GOT3 (cell line): ENCODE measurements around the gene PHLDB2.

Experiments
- DNase-seq: peaks from one replicate; lab custom pipeline; 2025; ENCODE audit warnings: mixed read lengths; lab: John Stamatoyannopoulos, UW

The PHLDB2 gene

GRCh38 chr3:111999484-112000324, 140.6 kb downstream of the PHLDB2 start:
- no peak for DNase-seq

GRCh38 chr3:112000367-112000771, 141.3 kb downstream of the PHLDB2 start:
- no peak for DNase-seq

GRCh38 chr3:112000966-112001365, 141.9 kb downstream of the PHLDB2 start:
- no peak for DNase-seq

GRCh38 chr3:112001526-112001925, 142.5 kb downstream of the PHLDB2 start:
- DNase-seq = no peak

- DNase-seq = no peak
Measured at GRCh38 chr3:112002096-112002971, 143.3 kb downstream of the PHLDB2 start.

- no peak for DNase-seq
Measured at GRCh38 chr3:112003321-112004080, 144.4 kb downstream of the PHLDB2 start.

GRCh38 chr3:112004187-112004586, 145.1 kb downstream of the PHLDB2 start:
- no peak for DNase-seq

GRCh38 chr3:112004669-112005068, 145.6 kb downstream of the PHLDB2 start:
- DNase-seq = no peak

GRCh38 chr3:112005091-112005672, 146.1 kb downstream of the PHLDB2 start:
- DNase-seq = no peak

GRCh38 chr3:112007633-112008032, 148.6 kb downstream of the PHLDB2 start:
- DNase-seq = no peak

GRCh38 chr3:112009670-112010069, 150.6 kb downstream of the PHLDB2 start:
- no peak for DNase-seq

GRCh38 chr3:112010636-112011035, 151.6 kb downstream of the PHLDB2 start:
- DNase-seq = no peak

GRCh38 chr3:112011376-112011940, 152.4 kb downstream of the PHLDB2 start:
- DNase-seq = no peak

GRCh38 chr3:112012205-112012992, 153.3 kb downstream of the PHLDB2 start:
- no peak for DNase-seq

GRCh38 chr3:112013058-112013783, 154.2 kb downstream of the PHLDB2 start:
- DNase-seq = no peak

GRCh38 chr3:112013784-112014143, 154.7 kb downstream of the PHLDB2 start:
- DNase-seq = no peak

GRCh38 chr3:112017091-112017490, 158.0 kb downstream of the PHLDB2 start:
- DNase-seq = no peak

- no peak for DNase-seq
Measured at GRCh38 chr3:112018712-112019111, 159.6 kb downstream of the PHLDB2 start.

- no peak for DNase-seq
Measured at GRCh38 chr3:112019716-112020115, 160.7 kb downstream of the PHLDB2 start.

GRCh38 chr3:112020674-112021085, 161.6 kb downstream of the PHLDB2 start:
- DNase-seq = no peak
